PC-3 (cell line): Measurements from ENCODE around the gene NEU2. TPM values are rescaled to one million over a fixed set of nuclear protein-coding genes. Genes with fewer than 3 reads are reported as not detected.
"Not testable (repeated sequence)": the region's sequence is repeated elsewhere in the genome, so short reads cannot be mapped to it uniquely, and the experiment has no call there.

Experiments
- ATAC-seq: fragments of 200-7000 bp; cut with Tn5 transposase; 2 replicates; pipeline ENCODE4 v1.9.1; 2020; ENCODE audit warnings: mild to moderate bottlenecking, moderate library complexity
- BruUV-seq: library from RNA; stranded (reverse); fragments of 400-500 nt; replicated peaks from 2 replicates; lab custom pipeline; 2021; lab: Mats Ljungman, UMichigan
- CTCF ChIA-PET: fragments of 300-600 bp; sonication (Branson Sonifier 250); formaldehyde crosslinking; loops from one replicate; lab custom pipeline; 2022; ENCODE audit warnings: antibody characterized with exemption; lab: Charles Lee
- POLR2A ChIA-PET: fragments of 300-600 bp; sonication (Branson Sonifier 250); formaldehyde crosslinking; loops from one replicate; lab custom pipeline; 2022; ENCODE audit warnings: antibody characterized with exemption; ENCODE audit not compliant: unreplicated experiment; lab: Charles Lee
- DNase-seq: peaks from one replicate; pipeline ENCODE4 v3.0.0-alpha.2; 2015
- H2AFZ ChIP-seq: fragments of 300-600 bp; sonication (generic); 2 replicates; pipeline ENCODE4 v1.6.0; 2016; ENCODE audit warnings: antibody characterized with exemption, low read length
- H3F3A ChIP-seq: fragments of 300-600 bp; sonication (generic); one replicate; pipeline ENCODE4 v1.6.0; 2017; ENCODE audit warnings: antibody characterized with exemption, low read length, control low read depth, mild to moderate bottlenecking; ENCODE audit not compliant: unreplicated experiment
- H3K27ac ChIP-seq: fragments of 300-600 bp; sonication (generic); 2 replicates; pipeline ENCODE4 v1.5.1; 2016; ENCODE audit warnings: mild to moderate bottlenecking, low read length
- H3K27me3 ChIP-seq: fragments of 300-600 bp; sonication (generic); 2 replicates; pipeline ENCODE4 v1.6.1; 2016; ENCODE audit warnings: low read length, mixed read lengths
- H3K36me3 ChIP-seq: fragments of 300-600 bp; sonication (generic); 2 replicates; pipeline ENCODE4 v1.6.1; 2016; ENCODE audit warnings: low read depth, mixed run types, low read length, mixed read lengths
- H3K4me1 ChIP-seq: fragments of 300-600 bp; sonication (generic); 2 replicates; pipeline ENCODE4 v1.5.1; 2016; ENCODE audit warnings: low read length; ENCODE audit not compliant: insufficient read depth
- H3K4me2 ChIP-seq: fragments of 300-600 bp; sonication (generic); 2 replicates; pipeline ENCODE4 v1.6.0; 2016; ENCODE audit warnings: low read length
- H3K4me3 ChIP-seq: fragments of 300-600 bp; sonication (generic); 2 replicates; pipeline ENCODE4 v1.5.1; 2016; ENCODE audit warnings: mild to moderate bottlenecking, low read length, mixed read lengths
- H3K79me2 ChIP-seq: fragments of 300-600 bp; sonication (generic); 2 replicates; pipeline ENCODE4 v1.6.1; 2017; ENCODE audit warnings: low read length, mixed read lengths
- H3K9ac ChIP-seq: fragments of 300-600 bp; sonication (generic); 2 replicates; pipeline ENCODE4 v1.6.0; 2016; ENCODE audit warnings: mild to moderate bottlenecking, low read length
- H3K9me2 ChIP-seq: fragments of 300-600 bp; sonication (generic); replicated peaks from 2 replicates; pipeline ENCODE4 v1.6.1; 2016; ENCODE audit warnings: mixed run types, low read length, mixed read lengths
- H3K9me3 ChIP-seq: fragments of 300-600 bp; sonication (generic); 2 replicates; pipeline ENCODE4 v1.6.1; 2016; ENCODE audit warnings: low read length, mixed read lengths
- H4K20me1 ChIP-seq: fragments of 300-600 bp; sonication (generic); 2 replicates; pipeline ENCODE4 v1.6.1; 2016; ENCODE audit warnings: low read length, mixed read lengths
- EZH2 ChIP-seq: fragments of 300-600 bp; sonication (generic); IDR thresholded peaks from one replicate; pipeline ENCODE4 v1.6.1; 2017; ENCODE audit warnings: antibody characterized with exemption, mild to moderate bottlenecking, low read length; ENCODE audit not compliant: unreplicated experiment
- EZH2phosphoT487 ChIP-seq: fragments of 300-600 bp; sonication (generic); IDR thresholded peaks from 2 replicates; pipeline ENCODE4 v1.6.1; 2018; ENCODE audit warnings: mild to moderate bottlenecking, antibody characterized with exemption, low read length, borderline replicate concordance
- intact Hi-C: fragments of 100-400 bp; cut with micrococcal nuclease; formaldehyde crosslinking; loops from 2 replicates; pipeline ENCODE4 v1.9.0; 2023
- total RNA-seq: library from RNA; depleted of rRNA; stranded (reverse); fragments of >200 nt; gene quantifications from 2 replicates; pipeline ENCODE4 v1.2.3, GENCODE V29; 2014
- TF ChIP-seq, protein P1 (sequence below): fragments of 300-600 bp; sonication (generic); conservative IDR thresholded peaks from 2 replicates; pipeline ENCODE4 v1.5.1; 2017; ENCODE audit warnings: antibody characterized with exemption, low read depth, mild to moderate bottlenecking, low read length

The NEU2 gene
- total RNA-seq, 1 experiment from 2014 or later, result 4.5 TPM

DNA sequence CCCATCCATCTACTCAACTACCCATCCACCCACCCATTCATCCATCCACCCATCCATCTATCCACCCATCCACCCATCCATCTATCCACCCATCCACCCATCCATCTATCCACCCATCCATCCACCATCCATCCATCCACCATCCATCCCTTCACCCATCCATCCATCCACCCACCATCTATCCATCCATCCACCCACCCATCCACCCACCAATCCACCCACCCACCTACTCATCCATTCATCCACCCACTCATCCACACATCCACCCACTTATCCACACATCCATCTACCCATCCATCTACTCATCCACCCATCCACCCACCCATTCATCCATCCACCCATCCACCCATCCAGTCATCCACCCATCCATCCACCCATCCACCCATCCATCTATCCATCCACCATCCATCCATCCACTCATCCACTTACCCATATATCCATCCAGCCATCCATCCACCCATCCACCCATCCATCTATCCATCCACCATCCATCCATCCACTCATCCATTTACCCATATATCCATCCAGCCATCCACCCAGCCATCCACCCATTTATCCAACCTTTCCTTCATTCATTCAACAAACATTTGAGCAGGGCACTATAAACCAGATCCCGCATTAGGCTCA is 17.3 kb upstream of the NEU2 start:
- DNase-seq (no peak), ATAC-seq (no peak)
- no peaks in the 10 kb centered on the region for H3K9me3 ChIP-seq
- intact Hi-C loops, result no loop called here
- H3K27ac ChIP-seq, result no peak overlapping the region
- no peak overlapping the region for H3K4me3 ChIP-seq
- no peaks in the 10 kb centered on the region for H3F3A ChIP-seq
- H3K9me2 ChIP-seq, result no peaks in the 10 kb centered on the region
- no peaks in the 10 kb centered on the region for H4K20me1 ChIP-seq
- no peaks in the 10 kb centered on the region for H3K4me1 ChIP-seq
- H3K9ac ChIP-seq, result no peak overlapping the region
- TF ChIP-seq EZH2phosphoT487 (no peak), EZH2 (no peak)
- TF ChIP-seq, protein P1, sequence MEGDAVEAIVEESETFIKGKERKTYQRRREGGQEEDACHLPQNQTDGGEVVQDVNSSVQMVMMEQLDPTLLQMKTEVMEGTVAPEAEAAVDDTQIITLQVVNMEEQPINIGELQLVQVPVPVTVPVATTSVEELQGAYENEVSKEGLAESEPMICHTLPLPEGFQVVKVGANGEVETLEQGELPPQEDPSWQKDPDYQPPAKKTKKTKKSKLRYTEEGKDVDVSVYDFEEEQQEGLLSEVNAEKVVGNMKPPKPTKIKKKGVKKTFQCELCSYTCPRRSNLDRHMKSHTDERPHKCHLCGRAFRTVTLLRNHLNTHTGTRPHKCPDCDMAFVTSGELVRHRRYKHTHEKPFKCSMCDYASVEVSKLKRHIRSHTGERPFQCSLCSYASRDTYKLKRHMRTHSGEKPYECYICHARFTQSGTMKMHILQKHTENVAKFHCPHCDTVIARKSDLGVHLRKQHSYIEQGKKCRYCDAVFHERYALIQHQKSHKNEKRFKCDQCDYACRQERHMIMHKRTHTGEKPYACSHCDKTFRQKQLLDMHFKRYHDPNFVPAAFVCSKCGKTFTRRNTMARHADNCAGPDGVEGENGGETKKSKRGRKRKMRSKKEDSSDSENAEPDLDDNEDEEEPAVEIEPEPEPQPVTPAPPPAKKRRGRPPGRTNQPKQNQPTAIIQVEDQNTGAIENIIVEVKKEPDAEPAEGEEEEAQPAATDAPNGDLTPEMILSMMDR, result no peak
- H3K27me3 ChIP-seq, result no peaks in the 10 kb centered on the region
- POLR2A ChIA-PET, result no interaction called here
- H3K79me2 ChIP-seq, result no peaks in the 10 kb centered on the region
- H3K36me3 ChIP-seq, result no peaks in the 10 kb centered on the region
- CTCF ChIA-PET, result no interaction called here
- no peak overlapping the region for H2AFZ ChIP-seq
- no peak overlapping the region for H3K4me2 ChIP-seq
- no TSS peak for BruUV-seq

DNA sequence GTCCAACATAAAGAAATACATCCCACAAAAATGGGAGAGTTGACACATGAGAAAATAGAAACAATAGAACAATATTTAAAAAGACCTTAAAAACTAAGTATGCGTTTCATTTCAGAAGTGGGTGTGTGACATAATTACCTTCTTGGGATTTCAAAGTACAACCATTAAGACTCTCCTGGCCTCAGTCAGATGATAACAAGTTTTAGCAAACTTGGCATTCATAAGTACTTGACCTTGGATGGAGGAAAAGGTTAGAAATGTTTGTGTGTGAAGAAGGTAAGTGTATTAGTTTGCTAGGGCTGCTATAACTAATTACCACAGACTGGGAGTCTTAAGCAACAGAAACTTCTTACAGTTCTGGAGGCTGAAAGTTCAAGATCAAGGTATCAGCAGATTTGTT is 14.5 kb upstream of the NEU2 start:
- CTCF ChIA-PET, result no interaction called here
- POLR2A ChIA-PET, result no interaction called here
- no peaks in the 10 kb centered on the region for H3K27me3 ChIP-seq
- H3K9ac ChIP-seq, result no peak overlapping the region
- no TSS peak for BruUV-seq
- no peaks in the 10 kb centered on the region for H3K79me2 ChIP-seq
- H4K20me1 ChIP-seq, result no peaks in the 10 kb centered on the region
- intact Hi-C loops, result no loop called here
- H3K4me2 ChIP-seq, result no peak overlapping the region
- DNase-seq, result no peak
- H3K36me3 ChIP-seq, result no peaks in the 10 kb centered on the region
- 0 out of 2 replicates have a peak, but pooled peaks cover 5% of the 10 kb centered on the region for H3K4me1 ChIP-seq
- H3F3A ChIP-seq, result no peaks in the 10 kb centered on the region
- no peak for ATAC-seq
- no peak overlapping the region for H3K4me3 ChIP-seq
- no peak overlapping the region for H2AFZ ChIP-seq
- H3K27ac ChIP-seq, result no peak overlapping the region
- H3K9me3 ChIP-seq, result no peaks in the 10 kb centered on the region
- H3K9me2 ChIP-seq, result no peaks in the 10 kb centered on the region
- no peak for TF ChIP-seq EZH2
- TF ChIP-seq, protein P1, result no peak
- TF ChIP-seq EZH2phosphoT487, result no peak

DNA sequence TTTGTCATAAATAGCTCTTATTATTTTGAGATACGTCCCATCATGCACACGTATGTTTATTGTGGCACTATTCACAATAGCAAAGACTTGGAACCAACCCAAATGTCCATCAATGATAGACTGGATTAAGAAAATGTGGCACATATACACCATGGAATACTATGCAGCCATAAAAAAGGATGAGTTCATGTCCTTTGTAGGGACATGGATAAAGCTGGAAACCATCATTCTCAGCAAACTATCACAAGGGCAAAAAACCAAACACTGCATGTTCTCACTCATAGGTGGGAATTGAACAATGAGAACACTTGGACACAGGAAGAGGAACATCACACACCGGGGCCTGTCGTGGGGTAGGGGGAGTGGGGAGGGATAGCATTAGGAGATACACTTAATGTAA is 12.9 kb upstream of the NEU2 start:
- CTCF ChIA-PET, POLR2A ChIA-PET, H3K9me3 ChIP-seq: not testable (repeated sequence)

More for the DNA sequence above, 12.9 kb upstream of the NEU2 start:
- H3K27ac ChIP-seq, H3F3A ChIP-seq, H3K9ac ChIP-seq, ATAC-seq, H2AFZ ChIP-seq, DNase-seq, H3K27me3 ChIP-seq, H3K4me1 ChIP-seq, H3K4me2 ChIP-seq, H3K4me3 ChIP-seq, intact Hi-C loops, H4K20me1 ChIP-seq, H3K9me2 ChIP-seq, H3K36me3 ChIP-seq, BruUV-seq, H3K79me2 ChIP-seq: not testable (repeated sequence)
